PC-3 (cell line): Measurements from ENCODE around the gene ZNRF4.

Experiments
- CTCF ChIP-seq: fragments of 300-600 bp; sonication (generic); conservative IDR thresholded peaks from 2 replicates; pipeline ENCODE4 v1.5.1; 2017; ENCODE audit warnings: antibody characterized with exemption, low read depth, mild to moderate bottlenecking, low read length
- EZH2 ChIP-seq: fragments of 300-600 bp; sonication (generic); IDR thresholded peaks from one replicate; pipeline ENCODE4 v1.6.1; 2017; ENCODE audit warnings: antibody characterized with exemption, mild to moderate bottlenecking, low read length; ENCODE audit not compliant: unreplicated experiment
- EZH2phosphoT487 ChIP-seq: fragments of 300-600 bp; sonication (generic); IDR thresholded peaks from 2 replicates; pipeline ENCODE4 v1.6.1; 2018; ENCODE audit warnings: mild to moderate bottlenecking, antibody characterized with exemption, low read length, borderline replicate concordance

DNA sequence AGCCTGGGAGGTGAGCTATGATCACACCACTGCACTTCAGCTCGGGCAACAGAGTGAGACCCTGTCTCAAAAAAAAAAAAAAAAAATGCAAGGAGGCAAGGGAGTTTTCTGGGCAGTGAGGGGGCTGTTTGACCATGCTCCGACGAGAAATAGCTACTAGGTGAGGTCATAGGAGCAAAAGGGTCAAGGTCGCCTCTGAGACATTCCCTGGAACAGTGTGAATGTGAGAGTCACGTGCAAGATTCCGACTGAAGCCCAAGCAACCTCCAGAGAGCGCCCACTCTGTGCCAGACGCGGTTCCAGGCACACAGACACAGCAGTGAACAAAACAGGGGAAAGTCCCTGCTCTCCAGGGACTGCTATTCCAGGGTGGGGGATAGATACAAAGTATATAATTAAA, 2.5 kb downstream of the ZNRF4 start:
- TF ChIP-seq CTCF: no peak
- no peak for TF ChIP-seq EZH2
- no peak for TF ChIP-seq EZH2phosphoT487
